NCI-H2196 treated with DMSO at 0.1 percent for 48 hours (cell line): Measurements from ENCODE around the gene ARHGAP15.
A peak's percentile ranks its signal among the peaks of the same experiment; 100 is the strongest.
"Not testable (repeated sequence)": the region's sequence is repeated elsewhere in the genome, so short reads cannot be mapped to it uniquely, and the experiment has no call there.

Experiments used
- DNase-seq: peaks from one replicate; lab custom pipeline; 2025; ENCODE audit not compliant: unreplicated experiment; lab: John Stamatoyannopoulos, UW

The ARHGAP15 gene

GRCh38 chr2:143128681-143129580, at the start of gene ARHGAP15:
TSS of gene ARHGAP15 (plus strand) at chr2:143129419.
- DNase-seq = no peak

GRCh38 chr2:143081616-143082015, 47.6 kb upstream of the ARHGAP15 start:
- no peak for DNase-seq

DNA sequence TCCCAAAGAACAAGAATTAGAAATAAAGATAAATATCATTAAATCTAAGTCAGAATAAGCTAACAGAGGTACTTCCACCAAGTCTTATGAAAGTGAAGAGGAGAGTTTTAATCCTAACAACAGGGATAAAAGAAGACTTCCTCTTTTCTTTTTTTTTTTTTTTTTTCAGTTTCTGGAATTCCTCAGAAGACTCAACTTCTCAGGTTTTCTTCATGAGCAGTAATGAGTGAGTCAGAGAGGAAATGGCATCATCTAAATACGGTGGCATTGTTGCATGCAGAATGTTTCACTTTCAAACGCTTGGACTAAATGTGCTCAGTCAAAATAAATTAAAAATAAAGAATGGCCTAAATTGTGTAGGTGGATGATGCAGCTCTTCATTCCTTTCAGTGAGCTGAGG, 45.6 kb upstream of the ARHGAP15 start:
- DNase-seq = no peak

GRCh38 chr2:143084462-143084861, 44.8 kb upstream of the ARHGAP15 start:
- no peak for DNase-seq

- no peak for DNase-seq
These were observed 44.0 kb upstream of the ARHGAP15 start for GRCh38 chr2:143085125-143085784.

- no peak for DNase-seq
These were observed 42.2 kb upstream of the ARHGAP15 start for GRCh38 chr2:143087033-143087432.

GRCh38 chr2:143088388-143088787, 40.8 kb upstream of the ARHGAP15 start:
- DNase-seq = no peak

DNA sequence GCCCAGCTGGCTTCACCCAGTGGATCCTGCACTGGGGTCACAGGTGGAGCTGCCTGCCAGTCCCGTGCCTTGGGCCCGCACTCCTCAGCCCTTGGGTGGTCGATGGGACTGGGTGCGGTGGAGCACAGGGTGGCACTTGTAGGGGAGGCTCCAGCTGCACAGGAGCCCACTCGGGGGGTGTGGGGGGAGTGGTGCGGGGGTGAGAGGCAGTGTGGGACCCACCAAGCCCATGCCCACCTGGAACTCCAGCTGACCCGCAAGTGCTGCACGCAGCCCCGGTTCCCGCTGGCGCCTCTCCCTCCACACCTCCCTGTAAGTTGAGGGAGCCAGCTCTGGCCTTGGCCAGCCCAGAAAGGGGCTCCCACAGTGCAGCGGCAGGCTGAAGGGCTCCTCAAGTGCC, 39.7 kb upstream of the ARHGAP15 start:
- DNase-seq = not testable (repeated sequence)

GRCh38 chr2:143110758-143111428, 18.3 kb upstream of the ARHGAP15 start:
- peak; percentile 5 for DNase-seq

GRCh38 chr2:143117225-143117624, 12.0 kb upstream of the ARHGAP15 start:
- no peak for DNase-seq

DNA sequence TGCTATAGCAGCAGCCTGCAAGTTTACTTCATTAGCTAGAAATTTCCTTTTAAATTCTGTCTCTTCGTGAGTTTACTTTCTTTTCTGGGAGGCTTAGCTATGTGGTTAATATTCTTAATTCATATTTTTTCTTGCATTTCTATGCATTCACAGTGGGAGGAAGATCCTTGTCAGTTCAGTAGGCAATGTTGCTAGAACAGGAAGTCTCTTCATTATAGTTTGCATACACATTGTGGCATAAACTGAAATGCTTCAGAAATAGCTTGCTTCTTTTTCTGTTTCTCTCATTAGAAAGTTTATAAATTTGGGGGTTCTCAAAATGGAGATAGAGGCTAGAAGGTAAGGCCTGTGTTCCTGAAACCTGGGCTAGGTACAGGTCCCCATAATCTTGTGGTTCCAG, 8.1 kb upstream of the ARHGAP15 start:
- DNase-seq = no peak

DNA sequence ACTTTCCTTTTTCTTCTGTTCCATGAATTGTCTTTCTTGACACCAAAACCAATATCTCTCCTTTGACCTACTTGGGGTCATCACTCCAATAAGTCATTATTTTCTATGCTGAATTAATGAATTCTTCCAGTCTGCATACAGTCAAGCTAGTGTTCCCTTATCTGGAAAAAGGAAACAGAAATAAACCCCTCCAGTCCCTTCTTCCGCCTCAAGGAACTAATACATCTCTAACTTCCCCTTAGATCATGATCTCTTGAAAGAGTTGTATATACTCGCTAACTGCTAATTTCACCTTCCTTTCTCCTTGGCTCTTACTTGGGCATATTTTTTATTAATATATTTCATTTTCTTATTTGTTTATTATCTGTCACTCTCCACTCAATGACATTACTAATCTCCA, 7.3 kb upstream of the ARHGAP15 start:
- DNase-seq = no peak

DNA sequence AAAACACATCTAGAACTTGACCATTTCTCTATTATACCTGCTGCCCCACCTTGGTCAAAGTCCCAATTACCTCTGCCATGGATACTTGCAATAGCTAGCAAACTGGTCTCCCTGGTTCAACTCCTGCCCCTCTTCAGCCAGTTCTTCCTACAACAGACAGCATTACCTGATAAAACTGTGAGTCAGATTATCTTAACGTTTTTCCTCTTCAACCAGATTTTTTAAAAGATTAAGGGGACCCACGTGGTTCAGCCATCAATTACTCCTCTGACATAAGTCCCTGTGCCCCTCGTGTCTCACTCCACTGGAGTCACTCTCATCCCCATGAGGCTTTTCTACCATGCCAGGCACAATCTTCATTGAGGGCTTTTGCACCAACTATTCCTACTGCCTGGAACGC, 5.3 kb upstream of the ARHGAP15 start:
- no peak for DNase-seq

GRCh38 chr2:143124445-143124844, 4.8 kb upstream of the ARHGAP15 start:
- no peak for DNase-seq

GRCh38 chr2:143125717-143126116, 3.5 kb upstream of the ARHGAP15 start:
- DNase-seq = no peak

- DNase-seq = no peak
These were observed 3.1 kb downstream of the ARHGAP15 start for GRCh38 chr2:143132355-143132754.

DNA sequence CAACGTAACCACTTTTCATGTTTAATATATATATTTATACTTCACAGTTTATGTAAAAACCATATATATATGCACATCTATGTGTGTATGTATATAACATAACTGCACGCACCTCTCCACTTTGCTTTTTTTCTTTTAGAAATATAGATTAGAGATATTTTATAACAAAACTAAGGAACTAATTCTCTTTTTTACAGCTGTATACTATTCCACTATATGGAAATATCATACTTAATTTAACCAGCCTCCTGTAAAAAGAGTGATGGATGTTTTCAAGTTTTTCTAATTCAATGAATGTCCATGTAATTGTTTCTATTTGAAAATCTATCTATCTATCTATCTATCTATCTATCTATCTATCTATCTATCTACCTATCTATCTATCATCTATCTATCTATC, 4.6 kb downstream of the ARHGAP15 start:
- no peak for DNase-seq

GRCh38 chr2:143138292-143138691, 9.1 kb downstream of the ARHGAP15 start:
- DNase-seq = no peak

- DNase-seq = no peak
These were observed 10.7 kb downstream of the ARHGAP15 start for GRCh38 chr2:143139835-143140393.

- DNase-seq = no peak
These were observed 11.8 kb downstream of the ARHGAP15 start for GRCh38 chr2:143140864-143141661.

DNA sequence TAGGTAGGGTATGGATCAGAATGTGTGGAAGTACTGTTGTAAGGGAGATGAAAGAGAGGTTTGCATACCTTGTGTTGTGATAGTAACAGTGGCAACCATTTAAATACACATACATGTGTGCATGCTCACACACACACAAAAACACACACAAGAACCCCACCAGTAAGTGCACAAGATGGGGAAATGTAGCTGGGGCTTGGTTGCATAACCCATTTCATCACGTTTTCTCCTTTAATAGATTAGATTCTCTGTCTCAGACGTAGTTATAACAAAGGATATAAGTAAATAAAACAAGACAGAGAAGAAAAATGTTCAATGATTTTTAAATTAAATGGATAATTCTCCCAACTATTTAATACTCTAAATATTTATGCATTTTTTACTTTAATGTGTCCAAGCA, 13.4 kb downstream of the ARHGAP15 start:
- no peak for DNase-seq
